ENCODE results near the gene HTT.
A peak's percentile ranks its signal among the peaks of the same experiment; 100 is the strongest.

HTT gene

DNA sequence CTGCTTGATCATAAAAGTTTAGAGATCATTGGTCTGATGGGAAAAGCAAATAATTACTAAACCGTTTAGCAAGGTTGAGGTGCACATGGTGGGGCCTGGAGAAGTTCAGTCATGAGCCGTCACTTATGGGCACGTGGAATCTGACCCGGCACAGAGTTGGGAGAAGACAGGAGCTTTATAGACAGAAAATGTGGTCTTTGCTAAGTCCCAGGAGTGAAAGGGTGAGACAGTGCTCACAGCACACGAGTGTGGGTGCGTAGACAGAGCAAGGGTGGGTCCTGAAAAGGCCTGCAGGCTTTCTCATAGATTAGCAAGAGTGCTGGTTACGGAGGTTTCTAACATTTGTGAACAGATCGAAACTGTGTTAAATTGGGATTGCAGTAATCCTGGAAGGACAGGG lies 43.8 kb downstream of the HTT start:
- H3K27ac Mint-ChIP-seq, result no peak overlapping the region

DNA sequence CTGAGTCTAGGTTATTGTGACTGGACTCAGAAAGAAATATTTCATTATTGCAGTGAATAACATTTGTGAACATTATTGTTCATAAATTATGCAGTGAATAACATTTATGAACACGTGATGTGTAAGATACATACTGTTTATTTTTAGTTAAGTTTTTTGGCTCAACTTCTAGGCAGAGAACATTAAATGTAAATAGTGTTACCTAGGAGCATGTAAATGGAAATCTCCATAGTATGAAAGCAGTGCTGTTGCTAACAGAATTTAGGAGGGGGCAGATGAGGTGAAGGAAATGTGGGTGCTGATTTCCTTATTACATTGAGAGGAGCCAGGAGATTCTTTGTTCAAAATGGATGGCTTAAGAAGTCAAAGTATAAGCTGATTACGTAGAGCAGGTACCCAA lies 45.0 kb downstream of the HTT start:
- H3K4me3 Mint-ChIP-seq, result no peak overlapping the region
- H3K9me3 Mint-ChIP-seq, result no peaks in the 10 kb centered on the region
- H3K36me3 Mint-ChIP-seq, result peaks cover 86% of the 10 kb centered on the region
- H3K27ac Mint-ChIP-seq, result no peak overlapping the region
- no peak for DNase-seq (ENCODE audit: low spot score in 2 of 2)
- ATAC-seq, result no peak
- peaks cover 5% of the 10 kb centered on the region for H3K4me1 Mint-ChIP-seq

More for the DNA sequence above, 43.8 kb downstream of the HTT start:
- no peak for DNase-seq (ENCODE audit: low spot score in 2 of 2)
- no peak overlapping the region for H3K4me3 Mint-ChIP-seq
- ATAC-seq, result no peak
- peaks cover 5% of the 10 kb centered on the region for H3K4me1 Mint-ChIP-seq
- H3K36me3 Mint-ChIP-seq, result peaks cover 83% of the 10 kb centered on the region
- H3K9me3 Mint-ChIP-seq, result no peaks in the 10 kb centered on the region

DNA sequence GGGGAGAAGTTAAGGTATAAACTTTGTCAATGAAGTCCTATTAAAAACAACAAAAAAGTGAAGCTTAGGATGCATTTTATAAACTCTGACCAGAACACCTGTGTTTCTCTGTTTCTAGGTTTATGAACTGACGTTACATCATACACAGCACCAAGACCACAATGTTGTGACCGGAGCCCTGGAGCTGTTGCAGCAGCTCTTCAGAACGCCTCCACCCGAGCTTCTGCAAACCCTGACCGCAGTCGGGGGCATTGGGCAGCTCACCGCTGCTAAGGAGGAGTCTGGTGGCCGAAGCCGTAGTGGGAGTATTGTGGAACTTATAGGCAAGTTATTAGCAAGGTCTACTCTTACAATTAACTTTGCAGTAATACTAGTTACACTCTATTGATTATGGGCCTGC lies 46.6 kb downstream of the HTT start:
- DNase-seq (ENCODE audit: low spot score in 2 of 2) (no peak), ATAC-seq (no peak)
- Mint-ChIP-seq H3K4me3 (no peak overlapping the region), H3K4me1 (peaks cover 5% of the 10 kb centered on the region), H3K36me3 (peaks cover 82% of the 10 kb centered on the region), H3K9me3 (no peaks in the 10 kb centered on the region), H3K27ac (no peak overlapping the region)

DNA sequence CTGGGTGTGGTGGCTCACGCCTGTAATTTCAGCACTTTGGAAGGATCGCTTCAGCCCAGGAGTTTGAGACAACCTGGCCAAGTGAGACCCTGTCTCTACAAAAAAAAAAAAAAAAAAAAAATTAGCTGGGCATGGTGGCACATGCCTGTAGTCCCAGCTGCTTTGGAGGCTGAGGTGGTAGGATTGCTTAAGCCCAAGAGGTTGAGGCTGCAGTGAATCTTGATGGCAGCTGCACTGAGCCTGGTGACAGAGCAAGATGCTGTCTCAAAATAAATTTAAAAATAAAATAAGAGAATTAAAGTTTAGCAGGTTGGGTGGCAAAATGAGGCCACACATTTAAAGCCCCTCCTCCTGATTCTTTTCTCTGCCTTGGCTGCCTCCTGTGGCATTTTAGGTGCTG lies 47.1 kb downstream of the HTT start:
- H3K9me3 Mint-ChIP-seq, result no peaks in the 10 kb centered on the region
- no peak for DNase-seq (ENCODE audit: low spot score in 2 of 2)
- peaks cover 82% of the 10 kb centered on the region for H3K36me3 Mint-ChIP-seq
- no peak for ATAC-seq
- H3K4me3 Mint-ChIP-seq, result no peak overlapping the region
- peaks cover 5% of the 10 kb centered on the region for H3K4me1 Mint-ChIP-seq
- H3K27ac Mint-ChIP-seq, result peak overlapping the region; percentile 84

DNA sequence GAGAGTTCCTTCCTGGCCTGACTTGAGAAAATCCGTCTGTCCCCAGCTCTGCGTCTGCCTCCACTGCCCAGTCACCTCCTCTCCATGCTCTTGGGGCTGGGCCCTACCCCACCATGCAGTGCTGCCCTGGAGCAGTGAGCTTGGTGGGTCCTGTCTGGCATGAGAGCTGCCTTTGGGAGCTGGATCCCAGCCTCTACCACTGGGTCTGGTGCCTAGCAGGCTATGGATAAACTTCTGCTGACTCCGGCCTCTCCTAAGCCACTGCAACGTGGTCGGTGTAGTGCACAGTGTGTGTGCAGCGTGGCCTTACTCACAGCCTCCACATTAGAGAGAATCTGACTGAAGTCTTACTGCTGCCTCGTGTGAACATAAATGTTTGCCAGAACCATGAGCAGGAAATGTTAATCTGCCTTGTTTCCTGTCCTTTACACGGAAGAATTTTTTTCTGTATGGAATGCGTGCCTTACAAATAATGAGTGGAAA lies 47.6 kb downstream of the HTT start:
- peaks cover 5% of the 10 kb centered on the region for H3K4me1 Mint-ChIP-seq
- H3K4me3 Mint-ChIP-seq, result no peak overlapping the region
- H3K36me3 Mint-ChIP-seq, result peaks cover 82% of the 10 kb centered on the region
- no peak for ATAC-seq
- DNase-seq (ENCODE audit: low spot score in 2 of 2), result no peak
- H3K27ac Mint-ChIP-seq, result peak overlapping the region; percentile 84
- H3K9me3 Mint-ChIP-seq, result no peaks in the 10 kb centered on the region

DNA sequence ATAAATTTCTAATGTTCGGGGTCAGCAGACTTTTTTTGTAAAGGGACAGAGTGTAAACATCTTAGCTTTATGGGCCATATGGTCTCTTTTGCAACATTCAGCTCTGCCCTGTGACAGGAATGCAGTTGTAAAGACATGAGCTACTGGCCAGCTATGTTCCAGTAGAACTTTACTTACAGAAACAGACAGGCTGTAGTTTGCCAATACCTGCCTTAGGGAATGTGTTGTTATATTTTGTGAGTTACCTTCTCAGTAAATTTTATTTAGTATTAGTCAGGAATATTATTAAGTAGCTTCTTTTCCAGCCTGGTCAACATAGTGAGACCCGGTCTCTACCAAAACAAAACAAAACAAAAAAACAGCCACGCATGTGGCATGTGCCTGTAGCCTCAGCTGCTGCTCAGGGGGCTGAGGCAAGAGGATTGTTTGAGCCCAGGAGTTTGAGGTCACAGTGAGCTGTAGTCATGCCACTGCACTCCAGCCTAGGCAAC lies 48.7 kb downstream of the HTT start:
- H3K4me3 Mint-ChIP-seq, result no peak overlapping the region
- no peaks in the 10 kb centered on the region for H3K9me3 Mint-ChIP-seq
- peaks cover 82% of the 10 kb centered on the region for H3K36me3 Mint-ChIP-seq
- no peak for DNase-seq (ENCODE audit: low spot score in 2 of 2)
- no peak for ATAC-seq
- H3K27ac Mint-ChIP-seq, result no peak overlapping the region
- H3K4me1 Mint-ChIP-seq, result peaks cover 5% of the 10 kb centered on the region

DNA sequence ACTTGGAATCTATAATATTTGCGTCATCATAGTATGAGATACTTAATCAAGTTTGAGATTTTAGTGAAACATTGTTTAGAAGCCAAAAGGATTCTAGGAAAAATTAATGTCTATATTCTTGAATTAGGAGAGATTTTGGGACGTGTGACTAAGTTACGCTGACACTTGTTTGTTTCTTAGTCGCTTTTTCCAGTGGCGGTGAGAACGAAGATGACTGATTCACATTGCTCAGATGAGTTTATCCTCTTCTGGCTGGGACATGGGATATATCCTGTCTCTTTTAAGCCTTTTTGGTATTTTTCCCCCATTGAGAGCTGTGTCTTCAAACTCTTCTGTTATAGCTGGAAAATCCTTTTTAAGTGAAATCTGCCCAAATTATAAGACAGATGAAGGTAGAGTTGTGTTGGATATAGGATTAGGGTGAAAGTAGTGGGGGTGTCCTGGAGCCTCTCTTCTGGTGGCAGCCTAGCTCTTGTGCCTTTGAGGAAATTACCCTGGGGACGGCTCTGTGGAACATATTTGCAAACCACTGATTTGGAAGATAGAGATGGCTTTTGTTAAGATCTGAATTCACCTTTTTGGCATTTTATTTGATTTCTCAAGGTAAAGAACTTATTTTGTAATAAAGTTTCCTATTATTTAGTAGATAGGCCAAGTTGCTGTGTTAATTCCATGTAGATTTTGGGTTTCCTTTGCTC lies 49.7 kb downstream of the HTT start:
- H3K27ac Mint-ChIP-seq, result no peak overlapping the region
- no peak for ATAC-seq

DNA sequence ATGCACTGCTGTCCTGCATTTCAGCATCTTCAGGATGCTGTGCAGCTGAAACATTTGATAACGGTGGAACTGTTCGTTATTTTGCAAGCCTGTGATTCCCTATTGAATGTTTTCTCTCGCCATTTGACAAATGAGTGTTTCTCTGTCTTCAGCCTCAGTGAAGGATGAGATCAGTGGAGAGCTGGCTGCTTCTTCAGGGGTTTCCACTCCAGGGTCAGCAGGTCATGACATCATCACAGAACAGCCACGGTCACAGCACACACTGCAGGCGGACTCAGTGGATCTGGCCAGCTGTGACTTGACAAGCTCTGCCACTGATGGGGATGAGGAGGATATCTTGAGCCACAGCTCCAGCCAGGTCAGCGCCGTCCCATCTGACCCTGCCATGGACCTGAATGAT lies 52.6 kb downstream of the HTT start:
- H3K4me1 Mint-ChIP-seq, result peaks cover 10% of the 10 kb centered on the region
- ATAC-seq, result no peak
- H3K27ac Mint-ChIP-seq, result no peak overlapping the region
- H3K9me3 Mint-ChIP-seq, result no peaks in the 10 kb centered on the region
- H3K36me3 Mint-ChIP-seq, result peaks cover 96% of the 10 kb centered on the region
- H3K4me3 Mint-ChIP-seq, result no peak overlapping the region
- DNase-seq (ENCODE audit: low spot score in 2 of 2), result no peak

More for the DNA sequence above, 49.7 kb downstream of the HTT start:
- H3K9me3 Mint-ChIP-seq, result no peaks in the 10 kb centered on the region
- H3K36me3 Mint-ChIP-seq, result peaks cover 84% of the 10 kb centered on the region
- peaks cover 5% of the 10 kb centered on the region for H3K4me1 Mint-ChIP-seq
- no peak overlapping the region for H3K4me3 Mint-ChIP-seq
- no peak for DNase-seq (ENCODE audit: low spot score in 2 of 2)

DNA sequence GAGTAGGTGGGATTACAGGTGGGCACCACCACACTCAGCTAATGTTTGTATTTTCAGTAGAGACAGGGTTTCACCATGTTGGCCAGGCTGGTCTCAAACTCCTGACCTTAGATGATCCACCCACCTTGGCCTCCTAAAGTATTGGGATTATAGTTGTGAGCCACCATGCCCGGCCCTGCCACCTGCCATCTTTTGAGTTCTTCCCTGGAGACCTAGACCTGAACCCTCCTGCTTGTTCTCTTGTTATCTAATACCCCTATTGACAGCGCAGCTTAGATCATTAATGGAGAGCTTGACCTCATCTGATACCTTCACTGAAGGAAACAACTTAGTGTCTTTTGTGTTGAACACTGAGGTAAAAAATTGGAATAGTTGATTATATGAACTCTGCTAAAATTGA lies 53.6 kb downstream of the HTT start:
- Mint-ChIP-seq H3K9me3 (no peaks in the 10 kb centered on the region), H3K36me3 (peaks cover 96% of the 10 kb centered on the region), H3K4me1 (peaks cover 8% of the 10 kb centered on the region), H3K4me3 (no peak overlapping the region), H3K27ac (peak overlapping the region; percentile 44)
- DNase-seq (ENCODE audit: low spot score in 2 of 2) (no peak), ATAC-seq (no peak)

DNA sequence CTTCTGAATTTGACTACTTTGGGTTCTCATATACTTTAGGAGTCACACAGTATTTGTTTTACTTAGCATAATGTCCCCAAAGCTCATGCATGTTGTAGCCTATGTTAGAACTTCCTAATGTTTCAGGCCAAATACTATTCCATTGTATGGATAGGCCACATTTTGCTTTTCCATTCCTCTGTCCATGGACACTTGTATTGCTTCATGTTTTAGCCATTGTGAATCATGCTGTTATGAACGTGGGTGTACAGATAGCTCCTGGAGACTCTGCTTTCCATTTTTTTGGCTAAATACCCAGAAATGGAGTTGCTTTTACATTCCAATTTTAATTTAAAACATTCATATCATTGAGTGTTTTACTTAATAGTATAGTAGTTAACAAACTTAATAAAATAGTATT lies 54.5 kb downstream of the HTT start:
- Mint-ChIP-seq H3K36me3 (peaks cover 96% of the 10 kb centered on the region), H3K4me1 (peaks cover 8% of the 10 kb centered on the region), H3K4me3 (no peak overlapping the region), H3K27ac (no peak overlapping the region), H3K9me3 (no peaks in the 10 kb centered on the region)
- ATAC-seq (no peak), DNase-seq (ENCODE audit: low spot score in 2 of 2) (no peak)

DNA sequence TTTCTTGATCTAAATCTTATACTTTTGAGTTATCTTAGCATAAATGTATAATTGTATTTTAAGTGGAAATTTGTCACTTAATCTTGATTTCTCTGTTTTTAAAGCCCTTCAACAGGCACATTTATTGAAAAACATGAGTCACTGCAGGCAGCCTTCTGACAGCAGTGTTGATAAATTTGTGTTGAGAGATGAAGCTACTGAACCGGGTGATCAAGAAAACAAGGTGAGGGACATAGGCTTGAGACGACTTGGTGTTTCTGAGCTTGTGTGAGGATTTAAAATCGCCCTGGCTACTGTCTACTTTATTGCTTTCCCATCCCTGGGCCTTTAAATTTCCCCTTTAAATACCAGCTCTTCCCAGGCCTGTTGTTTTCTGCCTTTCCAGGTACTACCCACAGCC lies 55.7 kb downstream of the HTT start:
- Mint-ChIP-seq H3K27ac (no peak overlapping the region), H3K36me3 (peaks cover 99% of the 10 kb centered on the region), H3K4me3 (no peak overlapping the region), H3K9me3 (no peaks in the 10 kb centered on the region), H3K4me1 (peaks cover 8% of the 10 kb centered on the region)
- ATAC-seq, result no peak
- no peak for DNase-seq (ENCODE audit: low spot score in 2 of 2)

DNA sequence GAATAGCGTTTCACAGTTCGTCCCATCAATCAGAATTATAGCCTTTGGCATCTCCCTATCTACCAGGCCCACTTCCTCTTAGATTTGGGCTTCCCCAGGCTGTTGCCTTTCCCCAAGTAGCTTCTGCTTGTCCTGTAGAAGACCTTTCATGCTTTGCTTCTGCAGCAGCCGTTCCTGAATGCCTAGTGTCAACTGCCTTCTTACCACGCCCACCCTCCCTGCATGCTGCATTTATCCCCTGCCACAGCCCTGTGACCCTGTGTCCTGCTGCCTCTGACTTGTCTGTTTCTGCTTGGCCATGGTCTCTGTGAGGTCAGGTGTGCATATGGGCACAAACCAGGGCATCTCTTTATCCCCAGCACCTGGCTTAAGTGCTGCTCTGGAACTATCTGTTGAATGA lies 56.3 kb downstream of the HTT start:
- ATAC-seq, result no peak
- Mint-ChIP-seq H3K27ac (peak overlapping the region; percentile 35), H3K36me3 (peaks cover 100% of the 10 kb centered on the region), H3K4me3 (no peak overlapping the region), H3K9me3 (no peaks in the 10 kb centered on the region), H3K4me1 (peaks cover 8% of the 10 kb centered on the region)
- no peak for DNase-seq (ENCODE audit: low spot score in 2 of 2)

DNA sequence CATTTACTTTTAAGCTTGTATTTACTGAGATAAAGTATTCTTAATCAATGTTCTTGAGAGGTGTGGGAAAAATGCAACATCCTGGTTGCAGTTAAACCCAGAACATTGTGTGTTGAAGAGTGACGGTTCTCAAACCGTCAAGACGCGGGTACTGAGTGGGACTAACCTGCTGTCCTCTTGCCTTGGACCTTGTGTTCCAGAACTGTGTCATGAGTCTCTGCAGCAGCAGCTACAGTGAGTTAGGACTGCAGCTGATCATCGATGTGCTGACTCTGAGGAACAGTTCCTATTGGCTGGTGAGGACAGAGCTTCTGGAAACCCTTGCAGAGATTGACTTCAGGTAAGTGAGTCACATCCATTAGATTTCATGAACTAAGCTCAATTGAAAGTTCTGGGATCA lies 59.7 kb downstream of the HTT start:
- Mint-ChIP-seq H3K36me3 (peaks cover 100% of the 10 kb centered on the region), H3K4me1 (peaks cover 8% of the 10 kb centered on the region), H3K4me3 (no peak overlapping the region), H3K9me3 (no peaks in the 10 kb centered on the region), H3K27ac (no peak overlapping the region)
- DNase-seq (ENCODE audit: low spot score in 2 of 2), result no peak
- ATAC-seq, result no peak

DNA sequence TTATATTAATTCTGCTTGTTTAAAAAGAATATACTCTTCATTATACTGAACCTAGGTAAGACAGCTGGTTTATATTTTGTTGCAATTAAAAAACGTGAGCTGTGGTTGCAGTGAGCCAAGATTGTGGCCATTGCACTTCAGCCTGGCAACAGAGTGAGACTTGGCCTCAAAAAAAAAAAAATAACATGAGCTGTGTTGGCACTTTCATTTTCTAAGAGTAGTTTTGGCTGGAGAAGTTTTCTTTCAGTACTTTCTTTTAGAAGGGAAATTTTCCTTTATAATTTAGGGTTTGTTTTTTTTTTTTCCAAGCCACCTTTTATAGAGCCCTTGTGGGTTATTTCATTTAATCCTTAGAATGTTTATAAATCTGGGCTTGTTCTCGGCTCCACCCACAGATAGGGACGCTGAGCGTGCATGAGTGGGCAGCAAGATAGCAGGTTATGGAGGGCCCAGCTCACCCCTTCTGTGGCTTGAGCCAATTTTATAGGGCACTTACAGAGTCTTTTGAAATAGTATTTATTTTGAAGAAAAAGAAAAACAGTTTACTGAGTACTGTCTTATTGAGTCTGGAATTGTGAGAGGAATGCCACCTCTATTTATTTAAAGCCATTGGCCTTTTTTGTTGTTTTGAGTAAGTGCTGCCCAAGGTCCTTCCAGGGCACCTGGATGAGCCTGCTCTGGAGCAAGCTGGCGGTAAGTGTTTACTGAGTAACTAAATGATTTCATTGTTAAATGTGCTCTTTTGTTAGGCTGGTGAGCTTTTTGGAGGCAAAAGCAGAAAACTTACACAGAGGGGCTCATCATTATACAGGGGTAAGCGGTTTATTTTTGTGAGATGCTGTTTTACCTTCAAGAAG lies 60.9 kb downstream of the HTT start:
- Mint-ChIP-seq H3K27ac (no peak overlapping the region), H3K9me3 (no peaks in the 10 kb centered on the region), H3K36me3 (peaks cover 100% of the 10 kb centered on the region), H3K4me1 (peaks cover 8% of the 10 kb centered on the region), H3K4me3 (no peak overlapping the region)
- no peak for DNase-seq (ENCODE audit: low spot score in 2 of 2)
- no peak for ATAC-seq

DNA sequence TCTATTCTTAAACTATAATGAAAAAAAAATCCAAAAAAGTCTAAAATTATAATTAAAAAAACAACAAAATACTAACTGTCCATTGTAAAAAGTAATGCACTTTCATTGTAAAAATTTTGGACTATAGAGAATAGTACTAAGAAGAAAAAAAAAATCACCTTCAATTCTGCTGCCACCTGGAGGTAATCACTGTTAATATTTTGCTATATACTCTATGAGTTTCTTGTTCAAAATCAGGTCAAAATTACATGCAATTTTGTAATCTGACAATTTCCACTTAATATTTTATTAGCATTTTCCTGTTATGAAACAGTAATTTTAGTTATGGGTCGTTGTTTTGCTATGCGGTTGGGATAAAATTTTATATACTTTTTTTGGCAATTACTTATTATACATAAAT lies 62.0 kb downstream of the HTT start:
- H3K36me3 Mint-ChIP-seq, result peaks cover 100% of the 10 kb centered on the region

DNA sequence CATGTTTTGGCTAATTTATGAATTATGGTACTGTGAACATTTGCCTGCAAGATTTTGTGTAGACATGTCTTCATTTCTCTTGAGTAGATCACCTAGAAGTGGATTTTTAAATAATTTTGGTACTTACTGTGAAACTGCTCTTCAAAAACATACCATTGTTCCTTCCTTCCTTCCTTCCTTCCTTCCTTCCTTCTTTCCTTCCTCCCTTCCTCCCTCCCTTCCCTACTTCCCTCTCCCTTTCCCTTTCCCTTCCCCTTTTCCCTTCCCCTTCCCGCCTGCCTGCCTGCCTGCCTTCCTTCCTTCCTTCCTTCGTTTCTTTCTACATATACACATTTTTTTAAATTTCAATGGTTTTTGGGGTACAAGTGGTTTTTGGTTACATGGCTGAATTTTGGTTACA lies 63.4 kb downstream of the HTT start:
- Mint-ChIP-seq H3K4me3 (no peak overlapping the region), H3K4me1 (no peaks in the 10 kb centered on the region), H3K36me3 (peaks cover 100% of the 10 kb centered on the region), H3K27ac (no peak overlapping the region), H3K9me3 (no peaks in the 10 kb centered on the region)
- DNase-seq (ENCODE audit: low spot score in 2 of 2) (no peak), ATAC-seq (no peak)

More for the DNA sequence above, 62.0 kb downstream of the HTT start:
- no peak for ATAC-seq
- no peak overlapping the region for H3K27ac Mint-ChIP-seq
- H3K4me3 Mint-ChIP-seq, result no peak overlapping the region
- no peaks in the 10 kb centered on the region for H3K9me3 Mint-ChIP-seq
- DNase-seq (ENCODE audit: low spot score in 2 of 2), result no peak
- no peaks in the 10 kb centered on the region for H3K4me1 Mint-ChIP-seq
